NCI-H187 (cell line): ENCODE results near the gene PAX5.
"Not testable (repeated sequence)": the region's sequence is repeated elsewhere in the genome, so short reads cannot be mapped to it uniquely, and the experiment has no call there.

Experiments
- DNase-seq, 2 experiments: peaks; one replicate each; lab custom pipeline; 2025; lab: John Stamatoyannopoulos, UW

Gene PAX5

GRCh38 chr9:37033682-37034304 lies at the start of gene PAX5:
Gene PAX5, minus strand, starts transcription at chr9:37034268. Its CDS starts 237 bp downstream, at chr9:37034031.
- DNase-seq, result no peak

DNA sequence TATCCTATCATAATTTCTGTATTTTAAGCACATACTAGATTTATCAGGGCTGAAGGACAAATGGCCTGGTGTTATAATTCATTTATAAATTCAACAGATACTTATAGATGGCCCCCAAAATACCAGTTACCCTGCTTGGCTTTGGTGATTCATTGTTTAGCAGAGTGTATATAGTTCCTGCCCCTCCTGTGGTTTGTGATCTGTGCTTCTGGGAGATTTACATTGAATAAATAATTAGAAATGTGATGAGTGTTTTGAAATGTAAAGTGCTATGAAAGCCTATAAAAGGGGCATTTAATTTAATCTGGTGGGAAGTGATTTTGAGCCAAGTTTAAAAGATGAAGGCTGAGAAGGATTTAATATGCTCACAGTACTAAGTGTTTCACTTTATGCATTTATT lies 49.6 kb upstream of the PAX5 start:
- DNase-seq, result no peak

DNA sequence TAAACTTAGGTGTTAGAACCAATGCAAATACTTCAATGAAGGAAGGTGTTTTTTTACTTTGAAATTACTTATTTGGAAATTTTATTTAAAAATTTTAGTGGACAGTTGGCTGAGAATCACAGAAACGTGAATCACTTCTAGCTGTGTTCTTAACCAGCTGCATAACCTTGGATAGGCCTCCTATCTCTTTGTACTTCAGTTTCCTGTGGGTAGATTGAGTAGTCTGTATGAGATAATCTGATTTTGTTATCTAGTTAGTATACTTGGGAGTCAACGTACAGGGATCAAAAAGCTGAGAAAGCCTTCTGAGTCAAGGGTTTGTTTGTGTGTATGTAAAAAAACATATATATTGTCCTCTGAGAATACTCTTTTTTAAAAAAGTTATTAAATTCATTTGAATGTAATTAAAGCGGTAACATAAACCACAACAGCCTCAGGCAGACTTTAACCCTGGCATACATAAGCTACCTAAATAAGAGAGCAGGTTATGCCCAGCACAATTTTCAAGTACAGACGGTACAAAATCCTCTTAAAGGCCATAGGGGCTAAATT lies 48.2 kb upstream of the PAX5 start:
- DNase-seq, result no peak

DNA sequence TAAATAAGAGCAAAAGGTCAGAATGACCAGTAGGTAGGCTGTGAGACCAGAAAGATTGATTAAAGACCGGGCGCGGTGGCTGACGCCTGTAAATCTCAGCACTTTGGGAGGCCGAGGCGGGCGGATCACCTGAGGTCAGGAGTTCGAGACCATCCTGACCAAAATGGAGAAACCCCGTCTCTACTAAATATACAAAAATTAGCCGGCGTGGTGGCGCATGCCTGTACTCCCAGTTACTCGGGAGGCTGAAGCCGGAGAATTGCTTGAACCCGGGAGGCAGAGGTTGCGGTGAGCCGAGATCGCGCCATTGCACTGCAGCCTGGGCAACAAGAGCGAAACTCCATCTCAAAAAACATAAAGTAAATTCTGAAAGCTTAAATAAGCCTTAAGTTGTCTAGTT lies 47.4 kb upstream of the PAX5 start:
- not testable (repeated sequence) for DNase-seq

DNA sequence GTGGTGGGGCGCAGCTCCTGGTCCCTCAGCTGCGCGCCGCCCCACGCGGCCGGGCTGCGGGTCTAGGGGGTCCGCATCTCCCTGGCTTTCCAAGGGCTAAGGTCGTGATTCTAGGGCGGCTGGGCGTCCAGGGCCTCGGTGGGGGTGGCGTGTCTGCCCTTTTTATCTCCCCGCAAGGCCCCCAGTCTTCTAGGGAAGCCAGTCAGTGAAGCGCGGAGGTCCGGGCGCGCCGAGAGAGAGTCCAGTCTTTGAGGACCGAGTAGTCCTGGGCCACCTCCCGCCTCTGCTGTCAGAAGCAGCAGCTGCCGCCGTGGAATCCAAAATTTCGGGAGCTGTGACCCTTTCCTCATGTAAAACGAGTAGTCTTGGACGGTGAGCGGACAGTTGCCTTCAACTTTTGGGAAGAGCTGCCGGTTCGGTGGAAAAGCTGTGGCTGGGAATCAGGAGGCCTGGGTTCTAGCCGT lies 46.1 kb upstream of the PAX5 start:
- DNase-seq, result not testable (repeated sequence)

- DNase-seq, result peak; percentile 74 to 79
Observed at GRCh38 chr9:37079370-37080164, 45.5 kb upstream of the PAX5 start.

DNA sequence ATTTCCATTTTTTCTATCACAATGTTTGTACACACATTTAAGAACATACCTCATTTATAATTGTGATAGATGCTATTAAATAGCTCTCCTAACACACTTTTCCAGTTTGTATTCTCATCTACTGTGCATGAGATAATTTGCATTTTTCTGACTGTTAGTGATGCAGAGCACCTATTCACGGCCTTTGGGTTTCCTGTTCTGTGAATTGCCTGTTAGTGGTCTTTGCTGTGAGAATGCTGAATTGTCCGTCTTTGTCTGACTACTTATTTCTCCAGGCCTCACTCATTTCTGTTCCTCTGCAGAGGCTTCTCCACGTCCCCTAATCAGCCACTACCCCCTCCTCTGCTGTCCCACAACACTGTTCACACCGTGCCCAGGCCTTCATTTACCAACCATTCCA lies 40.7 kb upstream of the PAX5 start:
- not testable (repeated sequence) for DNase-seq

- no peak for DNase-seq
Observed at GRCh38 chr9:37066139-37066725, 32.2 kb upstream of the PAX5 start.

GRCh38 chr9:37062336-37062735 lies 28.3 kb upstream of the PAX5 start:
- no peak for DNase-seq

DNA sequence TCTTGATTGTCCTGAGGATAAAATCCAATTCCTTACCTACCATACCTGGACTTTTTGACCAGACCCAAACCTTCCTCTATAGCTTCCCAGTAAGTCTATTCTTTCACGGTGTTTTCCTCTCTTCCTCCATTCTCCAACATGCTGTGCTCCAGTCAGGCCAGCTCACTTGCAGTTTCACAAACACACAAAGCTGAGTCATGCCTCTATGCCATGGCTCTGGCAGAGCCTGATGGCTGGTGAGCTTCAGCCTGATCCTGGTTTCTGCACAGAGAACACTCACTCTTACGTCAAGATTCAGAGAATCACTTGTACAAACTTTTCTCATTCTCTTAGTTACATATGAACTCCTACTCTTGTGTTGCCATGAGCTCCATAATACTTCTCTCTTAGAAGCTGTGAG lies 27.7 kb upstream of the PAX5 start:
- DNase-seq, result no peak

- no peak for DNase-seq
Observed at GRCh38 chr9:37060833-37061232, 26.8 kb upstream of the PAX5 start.

DNA sequence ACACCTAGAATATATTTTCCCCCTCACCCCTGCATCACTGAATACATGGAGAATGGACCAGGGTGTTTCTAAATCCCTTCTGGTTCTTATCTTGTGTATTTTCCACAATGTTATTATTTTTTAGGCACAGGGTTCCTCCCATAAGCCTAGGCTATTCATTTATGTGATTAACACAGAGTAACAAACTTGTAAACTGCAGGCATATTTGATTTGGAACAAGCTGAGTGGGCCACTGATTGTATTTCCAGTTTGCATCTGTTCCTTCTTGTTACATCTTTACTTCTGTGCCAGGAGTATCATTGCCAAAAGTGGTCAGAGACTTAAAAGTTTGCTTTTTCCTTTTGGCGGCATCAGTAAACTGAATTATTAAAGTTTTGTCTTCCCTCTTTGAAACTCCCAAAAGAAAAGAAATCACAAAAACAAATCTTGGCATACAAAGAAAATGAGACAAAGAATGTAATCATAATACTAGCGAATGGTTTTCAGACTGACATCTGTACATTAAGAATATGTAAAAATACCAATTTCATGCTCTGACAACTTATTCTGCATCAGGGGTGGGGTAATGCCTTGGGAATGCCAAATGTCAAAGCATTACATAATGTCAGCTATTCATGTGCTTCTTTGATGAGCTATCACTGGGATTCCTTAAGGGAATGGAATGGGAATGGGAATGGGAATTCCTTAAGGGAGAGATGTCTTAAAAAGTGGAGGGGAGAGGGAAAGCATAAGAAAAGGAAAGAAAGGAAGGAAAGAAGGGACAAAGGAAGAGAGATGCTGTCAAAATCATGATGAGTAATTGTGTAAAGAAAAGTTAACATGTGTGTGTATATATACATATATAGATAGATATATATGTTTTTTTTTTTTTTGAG lies 22.2 kb upstream of the PAX5 start:
- DNase-seq, result no peak

GRCh38 chr9:37054363-37054720 lies 20.3 kb upstream of the PAX5 start:
- DNase-seq, result not testable (repeated sequence)

DNA sequence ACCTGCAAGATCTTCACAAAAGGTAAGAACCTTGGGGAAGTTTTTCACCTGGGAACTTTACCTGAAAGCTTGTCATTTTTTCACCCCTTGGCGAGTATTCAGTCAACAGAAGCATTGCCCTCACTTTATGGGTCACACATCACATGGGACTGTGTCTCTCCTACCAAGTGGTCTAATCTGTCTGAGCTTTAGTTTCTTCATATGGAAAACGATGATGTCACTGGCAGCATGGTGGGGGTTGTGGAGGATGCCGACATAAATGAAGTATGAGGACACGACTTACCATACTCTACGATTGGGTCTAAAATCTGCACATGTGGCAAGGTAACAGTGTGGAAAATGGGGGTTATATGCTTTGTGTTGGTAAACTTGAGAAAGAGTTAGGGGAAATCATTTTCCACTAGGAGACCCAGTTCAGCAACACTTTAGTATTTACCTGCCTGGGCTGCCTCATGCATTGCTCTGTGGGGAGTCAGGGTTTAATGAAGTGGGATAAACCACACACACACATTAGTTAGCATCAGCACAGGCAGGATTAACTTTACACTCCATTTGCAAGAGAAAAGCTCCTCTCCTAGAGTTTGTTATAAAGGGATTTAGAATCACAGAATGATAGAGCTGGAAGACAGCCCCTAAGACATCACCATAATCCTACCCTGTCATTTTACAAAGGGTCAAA lies 19.8 kb upstream of the PAX5 start:
- no peak for DNase-seq

GRCh38 chr9:37046683-37047082 lies 12.6 kb upstream of the PAX5 start:
- DNase-seq, result no peak

DNA sequence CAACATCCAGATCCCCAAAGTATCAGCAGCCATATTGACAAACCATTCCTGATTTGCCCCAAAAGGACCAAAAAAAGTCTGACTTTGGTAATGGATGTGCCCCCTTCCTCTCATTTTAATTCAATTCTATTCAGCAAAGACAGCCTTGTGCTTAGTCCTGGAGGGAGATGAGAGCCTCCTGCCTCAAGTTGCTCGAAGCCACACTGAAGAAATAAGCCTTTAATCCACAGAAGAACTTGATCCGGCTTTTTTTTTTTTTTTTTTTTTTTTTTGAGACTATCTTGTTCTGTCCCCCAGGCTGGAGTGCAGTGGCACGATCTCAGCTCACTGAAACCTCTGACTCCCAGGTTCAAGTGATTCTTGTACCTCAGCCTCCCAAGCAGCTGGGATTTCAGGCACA lies 8.4 kb upstream of the PAX5 start:
- no peak for DNase-seq

- no peak for DNase-seq
Observed at GRCh38 chr9:37040508-37041127, 6.5 kb upstream of the PAX5 start.

DNA sequence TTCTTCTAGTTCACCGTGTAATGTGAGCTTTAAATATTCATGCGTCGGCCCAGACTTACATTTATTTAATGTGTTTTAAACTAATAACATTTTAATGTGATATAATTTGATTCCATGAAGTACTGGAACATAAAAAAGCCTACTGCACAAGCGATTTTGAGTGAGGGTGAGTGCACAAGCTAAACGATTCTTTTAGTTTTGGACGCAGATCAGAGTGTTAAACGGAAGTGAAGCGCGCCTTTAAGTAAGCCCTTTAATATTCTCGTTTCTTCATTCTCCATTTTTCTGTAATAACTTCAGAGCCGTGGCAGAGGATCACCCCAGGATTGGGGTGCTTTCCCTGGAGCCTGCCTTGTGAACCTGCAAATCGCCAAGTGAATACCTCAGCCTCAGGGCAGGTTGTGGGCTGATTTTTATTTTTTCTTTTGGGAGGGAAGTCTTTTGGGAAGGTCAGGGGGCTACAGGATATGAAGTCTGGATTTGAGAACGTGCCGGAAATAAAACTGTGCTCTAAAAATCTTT lies 4.9 kb upstream of the PAX5 start:
- no peak for DNase-seq

DNA sequence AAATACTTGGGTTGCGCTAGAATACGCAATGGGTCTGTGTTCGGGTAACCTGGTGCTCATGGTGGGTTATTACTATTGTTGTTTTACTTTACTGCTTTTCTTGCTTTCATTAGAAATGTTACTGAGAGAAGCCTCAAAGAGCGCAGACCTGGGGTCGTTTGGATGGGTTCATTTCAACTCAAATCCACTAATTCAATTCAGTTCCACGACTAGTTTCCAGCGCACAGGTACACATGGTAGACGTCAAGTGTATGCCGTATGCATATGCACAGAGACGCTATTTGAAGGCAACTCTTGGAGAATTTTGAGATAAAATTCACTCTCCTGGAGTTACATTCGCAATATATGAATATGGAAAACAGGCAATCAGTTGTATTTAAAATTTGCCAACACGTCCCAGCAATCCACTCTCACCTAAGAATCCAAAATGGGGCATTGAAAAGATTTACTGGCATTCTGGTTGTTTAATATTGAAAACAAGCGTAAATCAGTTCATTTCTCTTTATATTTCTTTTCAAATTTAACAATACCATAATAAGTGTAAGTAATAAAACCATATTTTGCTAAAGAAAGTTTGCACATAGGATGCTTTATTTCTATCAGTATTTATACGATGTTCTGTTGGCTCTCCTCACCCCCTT lies 4.4 kb upstream of the PAX5 start:
- DNase-seq, result no peak
